PC-3 (cell line): ENCODE data around the gene PORCN.

ENCODE experiments used
- CTCF ChIP-seq: fragments of 300-600 bp; sonication (generic); conservative IDR thresholded peaks from 2 replicates; pipeline ENCODE4 v1.5.1; 2017; ENCODE audit warnings: antibody characterized with exemption, low read depth, mild to moderate bottlenecking, low read length
- EZH2phosphoT487 ChIP-seq: fragments of 300-600 bp; sonication (generic); IDR thresholded peaks from 2 replicates; pipeline ENCODE4 v1.6.1; 2018; ENCODE audit warnings: mild to moderate bottlenecking, antibody characterized with exemption, low read length, borderline replicate concordance

- TF ChIP-seq CTCF (no peak), EZH2phosphoT487 (no peak)
Observed at GRCh38 chrX:48508400-48509244, at the start of gene PORCN.
